ENCODE measurements around the gene KIAA1586. TPM values are rescaled to one million over a fixed set of nuclear protein-coding genes. Genes with fewer than 3 reads are reported as not detected.
"Not testable (repeated sequence)": the region's sequence is repeated elsewhere in the genome, so short reads cannot be mapped to it uniquely, and the experiment has no call there.

The KIAA1586 gene
- total RNA-seq, 2 experiments from 2014 or later, result 11.7 to 12.5 TPM

DNA sequence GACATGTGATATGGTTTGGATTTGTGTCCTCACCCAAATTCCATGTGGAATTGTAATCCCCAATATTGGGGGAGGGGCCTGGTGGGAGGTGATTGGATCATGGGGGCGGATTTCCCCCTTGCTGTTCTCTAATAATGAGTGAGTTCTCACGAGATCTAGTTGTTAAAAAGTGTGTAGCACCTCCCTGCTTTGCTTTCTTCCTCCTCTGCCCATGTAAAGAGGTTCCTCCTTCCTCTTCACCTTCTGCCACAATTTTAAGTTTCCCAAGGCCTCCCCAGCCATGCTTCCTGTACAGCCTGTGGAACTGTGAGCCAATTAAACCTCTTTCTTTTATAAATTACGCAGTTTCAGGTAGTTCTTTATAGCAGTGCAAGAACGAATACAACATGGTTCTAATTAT, 41.4 kb downstream of the KIAA1586 start:
- TF ChIP-seq, protein P1, sequence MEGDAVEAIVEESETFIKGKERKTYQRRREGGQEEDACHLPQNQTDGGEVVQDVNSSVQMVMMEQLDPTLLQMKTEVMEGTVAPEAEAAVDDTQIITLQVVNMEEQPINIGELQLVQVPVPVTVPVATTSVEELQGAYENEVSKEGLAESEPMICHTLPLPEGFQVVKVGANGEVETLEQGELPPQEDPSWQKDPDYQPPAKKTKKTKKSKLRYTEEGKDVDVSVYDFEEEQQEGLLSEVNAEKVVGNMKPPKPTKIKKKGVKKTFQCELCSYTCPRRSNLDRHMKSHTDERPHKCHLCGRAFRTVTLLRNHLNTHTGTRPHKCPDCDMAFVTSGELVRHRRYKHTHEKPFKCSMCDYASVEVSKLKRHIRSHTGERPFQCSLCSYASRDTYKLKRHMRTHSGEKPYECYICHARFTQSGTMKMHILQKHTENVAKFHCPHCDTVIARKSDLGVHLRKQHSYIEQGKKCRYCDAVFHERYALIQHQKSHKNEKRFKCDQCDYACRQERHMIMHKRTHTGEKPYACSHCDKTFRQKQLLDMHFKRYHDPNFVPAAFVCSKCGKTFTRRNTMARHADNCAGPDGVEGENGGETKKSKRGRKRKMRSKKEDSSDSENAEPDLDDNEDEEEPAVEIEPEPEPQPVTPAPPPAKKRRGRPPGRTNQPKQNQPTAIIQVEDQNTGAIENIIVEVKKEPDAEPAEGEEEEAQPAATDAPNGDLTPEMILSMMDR (IDR thresholded peaks at IDR 0.05), result no peak
- ChIA-PET CTCF (no interaction called here), POLR2A (no interaction called here)
- peaks cover 25% of the 10 kb centered on the region for H3K4me1 Mint-ChIP-seq (ENCODE audit: low read depth)
- no peak overlapping the region for H3K4me3 Mint-ChIP-seq
- Histone ChIP-seq H3K4me3 (ENCODE audit: low read length) (no peak overlapping the region), H3K4me1 (ENCODE audit: insufficient read depth, low read length) (peaks cover 11% of the 10 kb centered on the region), H3K27me3 (ENCODE audit: control insufficient read depth in 1 of 2, insufficient read depth in 2 of 2, low read length in 2 of 2) (no peaks in the 10 kb centered on the region), H3K9me3 (ENCODE audit: control insufficient read depth in 1 of 2, insufficient read depth in 1 of 2, low read length in 2 of 2) (no peaks in the 10 kb centered on the region), H3K36me3 (ENCODE audit: insufficient read depth, low read length) (peaks cover 10% of the 10 kb centered on the region), H3K27ac (ENCODE audit: low read depth in 1 of 2, low read length in 2 of 2) (no peak overlapping the region)
- no peaks in the 10 kb centered on the region for H3K9me3 Mint-ChIP-seq
- peaks cover 23% of the 10 kb centered on the region for H3K36me3 Mint-ChIP-seq (ENCODE audit: low read depth)
- intact Hi-C loops (cut with DNase I, micrococcal nuclease), result loop anchor here (2.0 to 5.0 kb wide), 5 partner anchors 36 to 229 kb away; partner anchors contain the start of genes RAB23 (in 2 of the 2) and PRIM2 (in 1 of the 2)
- no peak overlapping the region for H3K27ac Mint-ChIP-seq
- DNase-seq (no peak), ATAC-seq (ENCODE audit: poor library complexity) (no peak)
- no peaks in the 10 kb centered on the region for H3K27me3 Mint-ChIP-seq

DNA sequence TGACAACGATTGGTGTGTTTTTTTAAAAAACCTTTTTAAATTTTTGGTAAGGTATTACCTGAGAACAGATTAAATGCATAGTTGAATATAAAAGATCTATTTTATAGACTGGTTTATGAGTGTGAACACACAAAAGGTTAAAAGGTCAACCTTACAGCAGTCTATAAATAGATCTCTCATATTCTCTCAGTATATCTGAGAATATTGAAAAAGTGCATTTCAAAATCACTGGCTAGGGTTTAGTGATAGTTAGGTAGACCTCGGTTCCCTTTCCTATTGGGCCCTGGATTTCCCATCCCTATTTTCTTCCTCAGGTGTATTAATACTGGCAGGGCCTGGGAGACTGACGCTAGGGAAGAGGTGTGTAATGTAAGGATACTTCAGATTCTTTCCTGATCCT, 42.8 kb downstream of the KIAA1586 start:
- CTCF ChIA-PET, result interaction anchor here (1.0 kb wide), 1 partner anchor 43 kb away, joined by 3 read pairs; the partner anchor contains the start of gene KIAA1586
- H3K27ac Mint-ChIP-seq, result peak overlapping the region; percentile 85
- H3K9me3 ChIP-seq (ENCODE audit: control insufficient read depth in 1 of 2, insufficient read depth in 1 of 2, low read length in 2 of 2), result no peaks in the 10 kb centered on the region
- peak overlapping the region in 1 of 2 donors; percentile 28 for H3K27ac ChIP-seq (ENCODE audit: low read depth in 1 of 2, low read length in 2 of 2)
- H3K4me3 Mint-ChIP-seq, result peak overlapping the region; percentile 88
- intact Hi-C loops (cut with DNase I, micrococcal nuclease), result loop anchor here (2.0 to 5.0 kb wide), 5 partner anchors 37 to 228 kb away; partner anchors contain the start of genes RAB23 (in 2 of the 2) and PRIM2 (in 1 of the 2)
- DNase-seq (no peak), ATAC-seq (ENCODE audit: poor library complexity) (no peak)
- TF ChIP-seq, protein P1 (IDR thresholded peaks at IDR 0.05), result no peak
- H3K9me3 Mint-ChIP-seq, result no peaks in the 10 kb centered on the region
- H3K27me3 Mint-ChIP-seq, result no peaks in the 10 kb centered on the region
- peaks cover 10% of the 10 kb centered on the region for H3K36me3 ChIP-seq (ENCODE audit: insufficient read depth, low read length)
- POLR2A ChIA-PET, result interaction anchor here (0.8 to 1.0 kb wide), 2 partner anchors 43 to 84 kb away, joined by 3 to 5 read pairs; partner anchors contain the start of gene KIAA1586
- H3K27me3 ChIP-seq (ENCODE audit: control insufficient read depth in 1 of 2, insufficient read depth in 2 of 2, low read length in 2 of 2), result no peaks in the 10 kb centered on the region
- peaks cover 34% of the 10 kb centered on the region for H3K4me1 Mint-ChIP-seq (ENCODE audit: low read depth)
- H3K4me3 ChIP-seq (ENCODE audit: low read length), result peak overlapping the region; percentile 59
- H3K4me1 ChIP-seq (ENCODE audit: insufficient read depth, low read length), result peaks cover 13% of the 10 kb centered on the region
- H3K36me3 Mint-ChIP-seq (ENCODE audit: low read depth), result peaks cover 32% of the 10 kb centered on the region

DNA sequence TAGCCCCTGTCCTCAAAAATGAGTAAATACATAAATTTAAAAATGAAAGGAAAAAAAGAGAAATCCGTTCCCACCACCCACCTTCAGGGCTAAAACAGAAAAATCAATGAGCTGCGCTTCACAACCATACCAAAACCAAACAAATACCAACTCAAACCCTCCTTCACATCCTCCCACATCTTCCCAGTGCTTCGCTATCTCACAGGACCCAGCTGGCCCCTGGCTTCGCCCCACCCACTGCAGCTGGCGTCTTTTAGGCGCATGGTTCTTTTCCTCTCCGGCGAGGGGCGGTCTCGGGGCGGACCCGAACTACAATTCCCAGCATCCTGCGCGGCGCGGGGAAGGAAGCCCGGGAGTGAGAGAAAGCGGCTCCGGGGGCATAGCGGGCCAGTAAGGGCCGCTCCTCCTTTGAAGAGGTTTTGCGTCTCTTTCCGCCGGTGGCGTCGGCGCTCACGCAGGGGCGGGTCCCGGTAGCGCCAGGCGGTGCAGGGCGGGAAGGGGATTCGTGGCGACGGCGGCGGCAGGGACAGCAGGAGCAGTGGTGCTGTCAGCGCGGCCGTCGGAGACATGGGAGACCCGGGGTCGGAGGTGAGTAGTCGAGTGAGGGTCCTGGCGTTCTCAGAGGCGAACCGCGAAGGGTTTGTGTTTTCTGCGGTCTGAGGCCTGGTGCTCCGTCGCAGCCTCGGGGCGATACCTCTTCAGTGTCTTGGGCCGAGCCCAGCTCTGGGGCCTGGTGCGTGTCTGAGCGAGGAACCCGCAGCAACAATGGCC, 43.4 kb downstream of the KIAA1586 start, which contains the start of gene ZNF451:
ZNF451 (plus strand) TSS at position 502 of the 771 bp plus-strand sequence; CDS start at position 568, 66 bp downstream.
- ATAC-seq (ENCODE audit: poor library complexity) (peak; percentile 89), DNase-seq (peak; percentile 90 to 98 (median 96))
- Histone ChIP-seq H3K27me3 (ENCODE audit: control insufficient read depth in 1 of 2, insufficient read depth in 2 of 2, low read length in 2 of 2) (no peaks in the 10 kb centered on the region), H3K36me3 (ENCODE audit: insufficient read depth, low read length) (peaks cover 10% of the 10 kb centered on the region), H3K4me3 (ENCODE audit: low read length) (peak within 1 kb of the TSS; percentile 59), H3K9me3 (ENCODE audit: control insufficient read depth in 1 of 2, insufficient read depth in 1 of 2, low read length in 2 of 2) (no peaks in the 10 kb centered on the region), H3K27ac (ENCODE audit: low read depth in 1 of 2, low read length in 2 of 2) (peak within 1 kb of the TSS; percentile 41 to 60), H3K4me1 (ENCODE audit: insufficient read depth, low read length) (peaks cover 14% of the 10 kb centered on the region)
- Mint-ChIP-seq H3K9me3 (no peaks in the 10 kb centered on the region), H3K4me1 (ENCODE audit: low read depth) (peaks cover 36% of the 10 kb centered on the region), H3K36me3 (ENCODE audit: low read depth) (peaks cover 34% of the 10 kb centered on the region), H3K4me3 (peak within 1 kb of the TSS; percentile 88), H3K27me3 (no peaks in the 10 kb centered on the region), H3K27ac (peak within 1 kb of the TSS; percentile 85)
- ChIA-PET POLR2A (interaction anchor here (0.7 to 1.0 kb wide), 3 partner anchors 44 to 161 kb away, joined by 3 to 5 read pairs (median 3); partner anchors contain the start of gene KIAA1586), CTCF (interaction anchor here (1.0 kb wide), 1 partner anchor 44 kb away, joined by 3 read pairs; the partner anchor contains the start of gene KIAA1586)
- intact Hi-C loops (cut with DNase I, micrococcal nuclease), result loop anchor here (2.0 to 5.0 kb wide), 6 partner anchors 38 to 227 kb away; partner anchors contain the start of genes RAB23 (in 2 of the 2) and PRIM2 (in 1 of the 2)
- TF ChIP-seq, protein P1 (IDR thresholded peaks at IDR 0.05), result no peak

DNA sequence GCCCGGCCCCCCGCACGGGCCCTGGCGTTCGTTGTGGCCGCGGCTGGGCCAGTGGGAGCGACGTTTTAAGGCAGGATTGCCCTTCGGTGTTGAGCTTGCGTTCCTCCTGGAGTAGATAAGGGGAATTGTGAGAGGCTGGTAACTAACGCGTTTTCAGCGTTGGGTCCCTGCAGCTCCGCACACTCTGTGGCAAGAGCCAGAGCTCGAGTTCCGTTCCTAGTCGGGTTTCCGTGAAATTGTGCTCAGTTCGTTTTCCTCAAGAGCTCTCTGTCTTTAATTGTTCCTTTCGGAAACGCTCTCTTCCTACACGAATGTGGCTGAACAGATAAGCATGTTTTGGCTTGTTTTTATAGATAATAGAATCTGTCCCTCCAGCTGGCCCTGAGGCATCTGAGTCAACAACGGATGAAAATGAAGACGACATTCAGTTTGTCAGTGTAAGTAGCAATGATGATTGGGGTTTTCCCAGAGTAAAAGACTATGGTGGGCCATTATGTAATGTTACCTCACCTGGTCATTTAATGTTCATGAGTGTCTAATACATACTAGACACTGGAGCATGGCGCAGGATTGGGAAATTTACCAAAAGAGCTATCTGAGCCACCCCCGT, 44.1 kb downstream of the KIAA1586 start:
- DNase-seq; H3K27me3 Mint-ChIP-seq; POLR2A ChIA-PET; H3K27ac ChIP-seq (ENCODE audit: low read depth in 1 of 2, low read length in 2 of 2); H3K27me3 ChIP-seq (ENCODE audit: control insufficient read depth in 1 of 2, insufficient read depth in 2 of 2, low read length in 2 of 2); CTCF ChIA-PET; H3K9me3 Mint-ChIP-seq; H3K9me3 ChIP-seq (ENCODE audit: control insufficient read depth in 1 of 2, insufficient read depth in 1 of 2, low read length in 2 of 2): not testable (repeated sequence)
- Histone ChIP-seq H3K4me3 (ENCODE audit: low read length) (peak overlapping the region; percentile 59), H3K36me3 (ENCODE audit: insufficient read depth, low read length) (peaks cover 10% of the 10 kb centered on the region), H3K4me1 (ENCODE audit: insufficient read depth, low read length) (peaks cover 14% of the 10 kb centered on the region)
- Mint-ChIP-seq H3K4me3 (peak overlapping the region; percentile 88), H3K27ac (peak overlapping the region; percentile 85), H3K36me3 (ENCODE audit: low read depth) (peaks cover 38% of the 10 kb centered on the region), H3K4me1 (ENCODE audit: low read depth) (peaks cover 43% of the 10 kb centered on the region)
- peak; percentile 9 for ATAC-seq (ENCODE audit: poor library complexity)
- intact Hi-C loops (cut with DNase I, micrococcal nuclease), result loop anchor here in 1 of 2 experiments (2.0 kb wide), 1 partner anchor 42 kb away; no protein-coding TSS in a partner anchor

Measured in CD4-positive, alpha-beta T cell (primary cell).